Endothelial cell of umbilical vein (primary cell): ENCODE results near the gene TESK2. TPM values are rescaled to one million over a fixed set of nuclear protein-coding genes. Genes with fewer than 3 reads are reported as not detected.

Experiments used
- BruUV-seq: library from RNA; stranded (reverse); fragments of 400-500 nt; replicated peaks from 2 replicates; lab custom pipeline; 2021; lab: Mats Ljungman, UMichigan
- CTCF ChIA-PET: fragments of 300-600, 350-600 bp; sonication (Branson Sonifier 250); formaldehyde crosslinking; loops from one replicate; lab custom pipeline; 2021; ENCODE audit warnings: antibody characterized with exemption, inconsistent platforms; lab: Charles Lee
- POLR2A ChIA-PET: fragments of 300-600, 350-600 bp; sonication (Branson Sonifier 250); formaldehyde crosslinking; loops from one replicate; lab custom pipeline; 2021; ENCODE audit warnings: antibody characterized with exemption, inconsistent platforms; lab: Charles Lee
- DNase-seq: peaks from one replicate; pipeline ENCODE4 v3.0.0-alpha.2; 2011; ENCODE audit warnings: low read depth, low spot score
- FAIRE-seq: peaks from 2 replicates; lab custom pipeline; 2011; peaks lifted over from hg19 to GRCh38; lab: Jason Lieb, UNC
- H2AFZ ChIP-seq: 2 replicates; pipeline ENCODE4 v1.6.0; 2012; ENCODE audit warnings: low read depth, low read length, control low read depth, inconsistent platforms
- H3K27ac ChIP-seq: 2 replicates; pipeline ENCODE4 v1.5.1; 2011; ENCODE audit warnings: low read depth, mild to moderate bottlenecking, control low read depth, low read length, moderate library complexity; ENCODE audit not compliant: insufficient read depth
- H3K27me3 ChIP-seq, 2 experiments: 2 replicates each; pipeline versions ENCODE4 v1.6.0 to v1.6.1; 2011; ENCODE audit warnings: low read length in 2 of 2, mixed read lengths in 1 of 2; ENCODE audit not compliant: control insufficient read depth in 2 of 2, insufficient read depth in 2 of 2
- H3K36me3 ChIP-seq, 2 experiments: 2 replicates in 1 of 2; 3 replicates in 1 of 2; pipeline ENCODE4 v1.5.1; 2011; ENCODE audit warnings: low read length in 2 of 2, mild to moderate bottlenecking in 1 of 2, moderate library complexity in 1 of 2; ENCODE audit not compliant: control insufficient read depth in 2 of 2, insufficient read depth in 2 of 2; ENCODE audit errors: extremely low read depth in 1 of 2
- H3K4me1 ChIP-seq: 3 replicates; pipeline ENCODE4 v1.5.1; 2011; ENCODE audit warnings: mild to moderate bottlenecking, low read length; ENCODE audit not compliant: control insufficient read depth, insufficient read depth; ENCODE audit errors: extremely low read depth
- H3K4me2 ChIP-seq: 2 replicates; pipeline ENCODE4 v1.6.1; 2011; ENCODE audit warnings: low read length, control low read depth, mixed read lengths; ENCODE audit not compliant: insufficient read depth
- H3K4me3 ChIP-seq, 3 experiments: fragments of 200-600 bp in 1 of 3; sonication (generic), shearing (Covaris generic) in 1 of 3; replicated peaks in 1 of 3; 2 replicates each; pipeline ENCODE4 v1.5.1; 2011 to 2016; ENCODE audit warnings: control low read depth in 3 of 3, low read length in 3 of 3, mild to moderate bottlenecking in 2 of 3, inconsistent platforms in 1 of 3, low read depth in 1 of 3, moderate library complexity in 1 of 3; ENCODE audit not compliant: insufficient read depth in 1 of 3
- H3K79me2 ChIP-seq: 2 replicates; pipeline ENCODE4 v1.6.0; 2012; ENCODE audit warnings: low read length, inconsistent platforms; ENCODE audit not compliant: control insufficient read depth, insufficient read depth
- H3K9ac ChIP-seq: replicated peaks from 2 replicates; pipeline ENCODE3; 2011; ENCODE audit warnings: low read length, control low read depth; ENCODE audit not compliant: insufficient read depth; ENCODE audit errors: extremely low read depth
- H3K9me1 ChIP-seq: replicated peaks from 3 replicates; pipeline ENCODE4 v1.6.0; 2011; ENCODE audit warnings: mild to moderate bottlenecking, low read length; ENCODE audit not compliant: control insufficient read depth, insufficient read depth; ENCODE audit errors: extremely low read depth
- H3K9me3 ChIP-seq: replicated peaks from 2 replicates; pipeline ENCODE4 v1.5.1; 2012; ENCODE audit warnings: low read length, inconsistent platforms; ENCODE audit not compliant: control insufficient read depth, insufficient read depth
- H4K20me1 ChIP-seq: replicated peaks from 2 replicates; pipeline ENCODE3; 2011; ENCODE audit warnings: mild to moderate bottlenecking, low read length; ENCODE audit not compliant: control insufficient read depth, insufficient read depth; ENCODE audit errors: extremely low read depth
- CTCF ChIP-seq, 2 donors: IDR thresholded peaks; 1 replicate in 1 of 2; 2 replicates in 1 of 2; pipeline ENCODE4 v1.5.1; 2011; ENCODE audit warnings: low read length in 2 of 2, mild to moderate bottlenecking in 2 of 2, moderate library complexity in 2 of 2, control low read depth in 1 of 2, inconsistent platforms in 1 of 2, low read depth in 1 of 2; ENCODE audit not compliant: insufficient read depth in 1 of 2; ENCODE audit errors: extremely low read depth in 1 of 2
- FOS ChIP-seq: IDR thresholded peaks from 2 replicates; pipeline ENCODE4 v1.6.1; 2011; ENCODE audit warnings: mild to moderate bottlenecking, low read length, moderate library complexity, borderline replicate concordance; ENCODE audit not compliant: insufficient read depth
- GATA2 ChIP-seq: IDR thresholded peaks from 2 replicates; pipeline ENCODE4 v1.7.0; 2011; ENCODE audit warnings: low read depth, mild to moderate bottlenecking, moderate library complexity, mixed read lengths, low read length; ENCODE audit not compliant: insufficient read length, insufficient read depth
- JUN ChIP-seq: IDR thresholded peaks from 2 replicates; pipeline ENCODE4 v1.6.1; 2011; ENCODE audit warnings: borderline replicate concordance, low read depth; ENCODE audit not compliant: insufficient read length, insufficient read depth
- MAX ChIP-seq: IDR thresholded peaks from 2 replicates; pipeline ENCODE4 v1.6.1; 2011; ENCODE audit not compliant: insufficient read depth, insufficient read length
- MYC ChIP-seq: IDR thresholded peaks from one replicate; pipeline ENCODE4 v1.6.1; 2011; ENCODE audit warnings: mild to moderate bottlenecking, low read depth, low read length
- POLR2A ChIP-seq: IDR thresholded peaks from 2 replicates; pipeline ENCODE4 v1.6.1; 2012; ENCODE audit warnings: low read depth, mild to moderate bottlenecking, control low read depth, low read length
- POLR2AphosphoS5 ChIP-seq: IDR thresholded peaks from 2 replicates; pipeline ENCODE4 v1.6.1; 2012; ENCODE audit warnings: low read depth, mild to moderate bottlenecking, control low read depth, low read length, moderate library complexity; ENCODE audit not compliant: insufficient read depth
- dilution Hi-C: fragments of 300-500 bp; cut with MboI; formaldehyde crosslinking; loops from one replicate; pipeline ENCODE4 v1.15.0; 2019; ENCODE audit warnings: low sequenced_read_pairs; ENCODE audit not compliant: extremely low pct_ligation_motif_present
- intact Hi-C: fragments of 100-400 bp; cut with micrococcal nuclease; formaldehyde crosslinking; loops from one replicate; pipeline ENCODE4 v1.10.0; 2022
- polyA plus RNA-seq, 4 experiments: library from polyadenylated mRNA; depleted of rRNA in 3 of 4; stranded (reverse) in 3 of 4; unstranded in 1 of 4; fragments of >200 nt; gene quantifications; 2 replicates each; pipeline versions ENCODE4 v1.2.1 to v1.2.3, GENCODE V29; 2011 to 2012; ENCODE audit warnings: missing spikeins in 1 of 4
- total RNA-seq: library from RNA; stranded (reverse); gene quantifications from 2 replicates; pipeline ENCODE4 v1.2.3, GENCODE V29; 2021

Gene TESK2
- total and polyA plus RNA-seq, 2 donors (not counting 3 experiments of a cell fraction or from before 2014, with no cell fraction given), result 2.1 to 2.6 TPM

GRCh38 chr1:45507893-45508292 lies 16.9 kb upstream of the TESK2 start:
- Histone ChIP-seq H3K36me3 (peaks cover 23 to 27% of the 10 kb centered on the region in 2 experiments), H3K9ac (no peak overlapping the region), H3K79me2 (no peaks in the 10 kb centered on the region), H4K20me1 (no peaks in the 10 kb centered on the region), H3K9me1 (no peaks in the 10 kb centered on the region), H3K4me3 (no peak overlapping the region), H3K9me3 (no peaks in the 10 kb centered on the region), H3K27me3 (no peaks in the 10 kb centered on the region), H3K27ac (no peak overlapping the region), H3K4me1 (no peaks in the 10 kb centered on the region), H2AFZ (no peak overlapping the region), H3K4me2 (no peak overlapping the region)
- intact Hi-C loops, result no loop called here
- dilution Hi-C loops, result no loop called here
- POLR2A ChIA-PET, result interaction anchor here (0.6 to 1.4 kb wide), 3 partner anchors 8 to 20 kb away, joined by 3 to 8 read pairs (median 4); partner anchors contain the start of genes CCDC163, MMACHC and PRDX1
- BruUV-seq, result no TSS peak
- TF ChIP-seq MYC (no peak), MAX (no peak), CTCF (IDR thresholded peaks at IDR 0.05; ENCODE audit: extremely low read depth in 1 of 2, insufficient read depth in 1 of 2, low read depth in 1 of 2, low read length in 2 of 2) (no peak), POLR2A (no peak), JUN (no peak), FOS (no peak), POLR2AphosphoS5 (no peak), GATA2 (no peak)
- CTCF ChIA-PET, result interaction anchor here (6.0 kb wide), 1 partner anchor 59 kb away, joined by 148 read pairs; no protein-coding TSS in a partner anchor
- DNase-seq (no peak), FAIRE-seq (no peak)
